GM19043 (cell line): Measurements from ENCODE around the gene ELOVL7.
"Not testable (repeated sequence)": the region's sequence is repeated elsewhere in the genome, so short reads cannot be mapped to it uniquely, and the experiment has no call there.

Experiments used
- ATAC-seq: cut with Tn5 transposase; IDR thresholded peaks from one replicate; pipeline ENCODE4 v1.9.1; 2021; ENCODE audit warnings: low read depth; ENCODE audit not compliant: unreplicated experiment

ELOVL7 gene

DNA sequence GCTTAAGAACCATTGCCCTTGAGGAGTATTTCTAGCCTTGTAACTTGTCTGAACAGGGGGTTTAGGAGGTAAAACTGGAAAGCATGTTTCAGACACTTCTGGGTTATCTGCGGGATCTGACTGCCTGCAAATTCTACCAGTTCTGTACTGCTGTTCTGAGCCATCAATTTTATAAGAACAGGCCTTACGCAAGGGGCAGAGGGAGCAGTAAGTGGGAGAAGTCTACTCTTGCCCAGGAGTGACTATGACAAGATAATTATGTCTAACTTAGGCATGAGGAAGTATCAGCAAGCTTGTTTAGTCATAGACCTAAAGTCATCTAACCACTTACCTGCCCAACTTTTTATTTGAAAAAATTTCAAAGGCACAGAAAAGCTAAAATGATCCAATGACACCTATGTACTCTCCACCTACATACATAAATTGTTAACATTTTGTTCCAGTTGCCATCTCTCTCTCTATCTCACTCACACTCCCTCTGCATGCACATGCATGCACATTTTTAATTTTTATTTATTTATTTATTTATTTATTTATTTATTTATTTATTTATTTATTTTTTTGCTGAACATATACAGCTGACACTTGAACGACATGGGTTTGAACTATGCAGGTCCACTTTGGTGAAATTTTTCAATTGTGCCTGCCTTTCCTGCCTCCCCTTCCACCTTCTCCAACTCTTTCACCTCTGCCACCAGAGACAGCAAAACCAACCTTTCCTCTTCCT, 125.7 kb downstream of the ELOVL7 start:
- no peak for ATAC-seq

GRCh38 chr5:60715201-60715928, 128.7 kb downstream of the ELOVL7 start:
- not testable (repeated sequence) for ATAC-seq

DNA sequence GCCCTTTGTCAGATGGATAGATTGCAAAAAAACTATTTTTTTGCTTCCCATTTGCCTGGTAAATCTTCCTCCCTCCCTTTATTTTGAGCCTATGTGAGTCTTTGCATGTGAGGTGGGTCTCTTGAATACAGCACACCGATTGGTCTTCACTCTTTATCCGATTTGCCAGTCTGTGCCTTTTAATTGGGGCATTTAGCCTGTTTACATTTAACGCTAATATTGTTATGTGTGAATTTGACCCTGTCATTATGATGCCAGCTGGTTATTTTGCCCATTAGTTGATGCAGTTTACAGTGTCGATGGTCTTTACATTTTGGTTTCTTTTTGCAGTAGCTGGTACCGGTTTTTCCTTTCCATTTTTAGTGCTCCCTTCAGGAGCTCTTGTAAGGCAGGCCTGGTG, 131.1 kb downstream of the ELOVL7 start:
- ATAC-seq: no peak

- ATAC-seq: not testable (repeated sequence)
These were observed 132.2 kb downstream of the ELOVL7 start for GRCh38 chr5:60711892-60712291.

DNA sequence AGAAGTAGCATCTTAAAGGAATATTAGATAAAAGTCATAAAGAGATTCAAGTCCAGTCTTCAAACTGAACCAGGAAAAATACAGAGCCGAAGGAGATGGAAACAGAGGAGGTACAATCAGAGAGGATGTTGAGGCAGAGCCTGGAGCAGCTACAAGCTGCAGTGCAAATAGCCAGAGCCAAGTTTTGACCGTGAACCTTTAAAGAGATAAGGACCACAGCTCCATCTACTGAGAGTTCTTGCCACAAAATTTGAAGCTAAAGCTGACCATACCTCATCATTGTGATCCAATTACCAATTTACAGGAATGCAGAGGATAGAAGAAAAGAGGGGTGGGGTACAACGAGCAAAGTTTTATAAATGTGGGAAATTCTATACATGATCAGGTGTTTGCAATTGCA, 133.7 kb downstream of the ELOVL7 start:
- no peak for ATAC-seq

GRCh38 chr5:60705144-60705543, 138.9 kb downstream of the ELOVL7 start:
- no peak for ATAC-seq

DNA sequence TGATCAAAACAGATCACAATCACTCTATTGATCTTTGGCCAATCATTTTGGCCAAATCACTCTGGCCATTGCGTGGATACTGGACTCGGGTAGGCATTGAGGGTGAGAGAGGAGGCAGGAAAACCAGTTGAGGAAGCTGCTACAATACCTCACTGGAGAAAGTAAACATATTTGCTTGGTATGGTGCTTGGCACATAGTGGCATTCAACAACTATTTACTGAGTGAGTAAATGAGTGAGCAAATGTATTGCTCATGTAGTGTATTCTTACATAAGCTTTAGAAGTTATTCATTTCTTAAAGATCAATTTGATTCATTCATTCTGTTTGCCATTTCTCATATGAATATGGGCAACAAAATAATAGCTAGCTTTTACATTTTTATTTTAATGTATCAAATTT, 140.1 kb downstream of the ELOVL7 start:
- ATAC-seq: no peak
